Fibroblast of skin of right quadriceps (primary cell): ENCODE results near the gene IGFLR1.
A peak's percentile ranks its signal among the peaks of the same experiment; 100 is the strongest.

Experiments
- DNase-seq: peaks from one replicate; pipeline ENCODE4 v3.0.0-alpha.2; 2013

The IGFLR1 gene

GRCh38 chr19:35755550-35756376, 13.5 kb upstream of the IGFLR1 start:
- peak; percentile 51 for DNase-seq

DNA sequence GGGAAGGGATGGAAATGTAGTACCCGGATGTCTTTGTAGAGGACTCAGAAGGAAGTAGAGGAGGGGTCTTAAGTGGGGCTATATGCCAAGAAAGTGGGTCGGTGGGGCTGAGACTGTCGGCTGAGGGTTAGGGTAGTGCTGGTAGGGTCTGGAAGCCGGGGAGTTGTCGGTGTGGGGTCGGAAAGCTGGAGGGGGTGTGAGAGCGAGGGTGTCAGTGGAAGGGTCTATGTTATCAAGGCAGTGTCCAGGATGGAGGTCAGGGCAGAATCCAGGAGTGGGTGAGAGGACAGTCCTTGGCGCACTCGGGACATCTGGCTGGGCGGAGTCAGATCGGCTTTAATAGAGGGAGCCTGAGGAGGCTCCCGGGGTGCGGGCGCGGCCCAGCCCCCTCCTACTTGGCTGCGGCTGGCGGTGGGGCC, 12.9 kb upstream of the IGFLR1 start:
- no peak for DNase-seq

DNA sequence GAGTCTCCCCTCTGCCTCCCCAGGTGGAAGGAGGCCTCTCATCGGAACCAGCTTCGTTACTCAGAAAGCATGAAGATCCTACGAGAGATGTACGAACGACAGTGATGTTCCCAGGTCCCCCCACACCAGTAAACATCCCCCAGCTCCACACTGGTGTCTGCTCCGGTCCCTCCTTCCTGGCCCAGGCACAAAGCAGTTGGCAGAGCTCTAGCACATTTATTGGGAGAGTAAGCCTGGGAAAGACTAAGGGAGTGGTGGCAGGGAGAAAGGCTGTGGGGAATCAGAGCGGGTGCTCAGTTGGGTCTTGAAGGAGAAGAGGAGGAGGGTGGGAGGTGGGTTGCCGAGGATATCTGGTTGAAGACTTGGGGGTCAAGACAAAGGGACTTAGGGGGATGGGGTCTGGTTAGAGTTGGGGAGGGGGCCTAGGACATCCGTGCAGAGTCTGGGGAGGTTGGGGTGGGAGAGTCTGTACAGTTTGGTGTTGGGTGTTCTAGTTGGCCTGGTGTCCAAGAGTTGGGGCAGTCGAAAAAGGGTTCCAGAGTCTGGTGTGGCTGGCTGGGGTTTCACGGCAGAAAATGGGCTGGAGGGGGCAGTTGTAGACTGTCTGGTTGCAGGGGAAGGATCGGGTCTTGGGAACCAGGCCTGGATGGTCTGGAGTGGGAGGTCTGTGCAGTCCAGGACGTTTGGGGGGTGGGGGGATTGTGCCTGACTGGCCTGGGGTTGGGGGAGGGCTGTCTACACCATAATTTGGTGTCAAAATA, 12.3 kb upstream of the IGFLR1 start:
- no peak for DNase-seq

- no peak for DNase-seq
Observed at GRCh38 chr19:35753634-35754369, 11.6 kb upstream of the IGFLR1 start.

GRCh38 chr19:35752746-35753350, 10.6 kb upstream of the IGFLR1 start:
- no peak for DNase-seq

GRCh38 chr19:35751839-35752745, 9.8 kb upstream of the IGFLR1 start:
- DNase-seq: no peak

GRCh38 chr19:35750167-35750566, 7.9 kb upstream of the IGFLR1 start:
- no peak for DNase-seq

DNA sequence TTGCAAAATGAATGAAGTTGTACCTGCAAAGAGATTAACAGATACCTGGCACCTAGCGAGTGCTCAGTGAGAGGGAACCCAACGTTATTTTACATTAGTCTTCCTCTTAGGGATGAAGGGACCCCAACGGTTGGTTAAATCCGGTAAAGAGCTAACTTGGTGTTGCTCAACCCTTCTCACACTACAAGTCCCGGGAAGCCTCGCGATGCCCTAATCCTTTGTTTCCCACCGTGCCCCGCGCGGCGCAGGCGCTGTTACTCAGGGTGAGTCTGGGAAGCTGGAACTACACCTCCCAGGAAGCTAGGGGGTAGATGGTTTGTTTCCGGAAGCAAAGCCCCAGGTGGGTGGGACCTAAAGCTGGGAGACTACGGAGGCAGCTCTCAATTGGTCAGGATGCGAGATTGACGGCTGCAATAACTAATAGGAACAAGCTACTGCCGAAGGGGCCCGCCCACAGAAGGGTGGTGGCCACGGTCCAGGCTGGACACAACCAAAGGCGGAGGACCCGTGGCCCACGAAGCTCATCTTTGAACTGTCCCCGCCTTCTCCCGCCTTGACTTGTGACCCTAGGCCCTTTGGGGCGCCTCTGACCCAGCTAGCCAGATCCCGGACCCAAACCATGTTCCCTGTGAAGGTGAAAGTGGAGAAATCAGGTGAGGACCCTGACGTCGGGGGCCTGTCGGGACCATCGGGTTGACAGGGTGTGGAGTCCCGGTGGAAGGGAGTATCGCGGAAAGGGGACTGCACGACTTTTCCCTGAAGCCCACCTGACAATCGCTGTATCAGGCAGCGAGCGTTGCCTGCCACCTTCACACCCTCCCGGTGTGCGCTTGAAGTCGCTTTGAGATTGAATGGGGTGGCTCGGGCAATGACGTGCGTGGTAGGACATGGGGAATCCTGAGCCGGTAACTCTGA, 6.1 kb upstream of the IGFLR1 start, which contains the start of gene LIN37:
TSS of gene LIN37 (plus strand) at position 471 of the 915 bp plus-strand sequence. CDS start at position 620, 149 bp downstream.
- peak; percentile 99 for DNase-seq

DNA sequence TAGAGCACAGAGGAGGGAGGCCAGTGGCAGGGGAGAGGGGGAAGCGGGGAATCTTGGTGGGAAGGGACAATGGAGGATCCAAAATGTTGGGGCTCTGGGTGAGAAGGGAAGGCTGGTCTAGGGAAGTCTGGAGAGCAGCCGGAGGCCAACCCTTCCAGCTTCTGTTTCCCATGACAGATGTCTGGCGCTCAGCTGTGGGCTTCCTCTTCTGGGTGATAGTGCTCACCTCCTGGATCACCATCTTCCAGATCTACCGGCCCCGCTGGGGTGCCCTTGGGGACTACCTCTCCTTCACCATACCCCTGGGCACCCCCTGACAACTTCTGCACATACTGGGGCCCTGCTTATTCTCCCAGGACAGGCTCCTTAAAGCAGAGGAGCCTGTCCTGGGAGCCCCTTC, 4.3 kb upstream of the IGFLR1 start:
- DNase-seq: no peak

GRCh38 chr19:35746087-35746462, 3.8 kb upstream of the IGFLR1 start:
- DNase-seq: no peak

GRCh38 chr19:35745328-35746086, 3.3 kb upstream of the IGFLR1 start, which contains the start of the genes PSENEN and U2AF1L4:
Gene PSENEN (plus strand): TSS chr19:35745651. CDS start chr19:35745931, 280 bp downstream.
Gene U2AF1L4 (minus strand): TSS chr19:35745418. CDS start chr19:35745391, 27 bp downstream.
- peak; percentile 99 for DNase-seq

- DNase-seq: peak; percentile 96
Observed at GRCh38 chr19:35744430-35745327, 2.4 kb upstream of the IGFLR1 start.

GRCh38 chr19:35743640-35744429, 1.6 kb upstream of the IGFLR1 start:
- no peak for DNase-seq

- DNase-seq: no peak
Observed at GRCh38 chr19:35741203-35741515, 1.1 kb downstream of the IGFLR1 start.

DNA sequence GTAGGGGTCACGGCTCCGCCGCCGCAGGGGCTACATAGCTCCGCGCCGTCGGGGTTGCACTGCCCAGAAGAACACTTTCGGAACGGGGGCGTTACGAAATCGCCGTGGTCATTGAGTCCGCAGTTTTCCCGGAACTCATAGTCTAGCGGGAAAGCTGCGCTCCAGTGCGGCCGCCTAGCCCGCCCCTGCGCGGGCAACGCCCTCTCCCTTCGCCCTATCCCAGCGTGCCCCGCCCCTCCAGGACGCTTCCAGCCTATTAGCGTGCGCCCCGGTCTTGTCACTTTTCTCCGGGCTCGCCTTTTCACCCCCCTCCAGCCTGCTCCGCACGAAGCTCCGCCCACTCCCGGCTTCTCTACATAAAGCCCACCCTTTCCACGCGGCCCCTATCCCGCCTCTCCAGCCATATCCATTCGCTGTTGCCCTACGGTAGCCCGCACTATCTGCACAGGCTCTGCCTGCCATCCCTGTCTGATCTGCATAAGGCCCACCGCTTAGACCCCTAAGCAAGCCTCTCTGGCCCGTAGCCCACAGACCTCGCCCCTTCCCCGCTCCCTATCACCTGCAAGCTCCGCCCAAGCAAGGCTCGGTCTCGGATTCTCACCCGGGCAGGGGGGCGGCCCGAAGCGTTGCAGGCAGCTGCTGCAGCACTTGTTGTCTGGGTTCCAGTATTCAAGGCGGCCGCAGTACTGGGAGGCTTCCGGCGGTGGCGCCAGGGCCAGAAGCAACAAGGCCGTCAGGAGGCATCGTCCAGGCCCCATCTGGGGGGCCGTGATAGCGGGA, 1.6 kb downstream of the IGFLR1 start:
- DNase-seq: peak; percentile 95

GRCh38 chr19:35740108-35740422, 2.2 kb downstream of the IGFLR1 start:
- no peak for DNase-seq
